Epithelial cell of proximal tubule (primary cell): ENCODE measurements around the gene SNX11. TPM values are rescaled to one million over a fixed set of nuclear protein-coding genes. Genes with fewer than 3 reads are reported as not detected.

ENCODE experiments used
- DNase-seq: peaks from one replicate; pipeline ENCODE4 v3.0.0-alpha.2; 2011; ENCODE audit warnings: low read depth
- H3K4me3 ChIP-seq: 2 replicates; pipeline ENCODE4 v1.5.1; 2011; ENCODE audit warnings: low read depth, mild to moderate bottlenecking, low read length
- CTCF ChIP-seq: conservative IDR thresholded peaks from 2 replicates; pipeline ENCODE4 v1.5.1; 2012; ENCODE audit warnings: low read depth, mild to moderate bottlenecking, low read length
- total RNA-seq: library from RNA; depleted of rRNA; stranded (reverse); fragments of >200 nt; gene quantifications from 2 replicates; pipeline ENCODE4 v1.2.3, GENCODE V29; 2015

Gene SNX11
- total RNA-seq, 1 donor from 2014 or later = 11.6 TPM

GRCh38 chr17:48110761-48111160 is 3.2 kb downstream of the SNX11 start:
- H3K4me3 ChIP-seq = no peak overlapping the region
- no peak for DNase-seq
- no peak for TF ChIP-seq CTCF

- no peak overlapping the region for H3K4me3 ChIP-seq
- no peak for TF ChIP-seq CTCF
- no peak for DNase-seq
Measured at GRCh38 chr17:48111937-48112241, 4.3 kb downstream of the SNX11 start.

- no peak for TF ChIP-seq CTCF
- no peak for DNase-seq
- no peak overlapping the region for H3K4me3 ChIP-seq
Measured at GRCh38 chr17:48113201-48113676, 5.7 kb downstream of the SNX11 start.

- no peak for DNase-seq
- no peak overlapping the region for H3K4me3 ChIP-seq
- no peak for TF ChIP-seq CTCF
Measured at GRCh38 chr17:48121923-48122664, 14.5 kb downstream of the SNX11 start.

- no peak overlapping the region for H3K4me3 ChIP-seq
- no peak for DNase-seq
- no peak for TF ChIP-seq CTCF
Measured at GRCh38 chr17:48122665-48123045, 15.1 kb downstream of the SNX11 start.

GRCh38 chr17:48123111-48123510 is 15.5 kb downstream of the SNX11 start:
- TF ChIP-seq CTCF = no peak
- DNase-seq = no peak
- no peak overlapping the region for H3K4me3 ChIP-seq

- TF ChIP-seq CTCF = no peak
- H3K4me3 ChIP-seq = no peak overlapping the region
- DNase-seq = no peak
Measured at GRCh38 chr17:48123776-48124388, 16.3 kb downstream of the SNX11 start.
